IMR-90 (cell line): ENCODE data around the gene SPRR4.

Source experiments
- FOS ChIP-seq: fragments of 150-350 bp; IDR thresholded peaks from 2 replicates; pipeline ENCODE4 v1.6.1; 2016; ENCODE audit warnings: low read depth, low read length
- MAZ ChIP-seq: IDR thresholded peaks from 2 replicates; pipeline ENCODE4 v1.6.1; 2012; ENCODE audit warnings: low read depth, mild to moderate bottlenecking, low read length, improper control_type of control experiment, moderate library complexity, borderline replicate concordance
- MXI1 ChIP-seq: IDR thresholded peaks from 2 replicates; pipeline ENCODE4 v1.6.1; 2012; ENCODE audit warnings: low read depth, mild to moderate bottlenecking, low read length, moderate library complexity, borderline replicate concordance
- POLR2A ChIP-seq: IDR thresholded peaks from 2 replicates; pipeline ENCODE4 v1.6.1; 2012; ENCODE audit warnings: mild to moderate bottlenecking, low read depth, low read length
- RAD21 ChIP-seq: IDR thresholded peaks from 2 replicates; pipeline ENCODE4 v1.6.1; 2012; ENCODE audit warnings: low read length, improper control_type of control experiment
- TF ChIP-seq, protein P1 (sequence below): conservative IDR thresholded peaks from 2 replicates; pipeline ENCODE4 v1.5.1; 2012; ENCODE audit warnings: mild to moderate bottlenecking, low read depth, low read length, improper control_type of control experiment
- TF ChIP-seq, protein P2 (sequence below): fragments of 150-350 bp; IDR thresholded peaks from 2 replicates; pipeline ENCODE4 v1.6.1; 2017; ENCODE audit warnings: mild to moderate bottlenecking, antibody characterized with exemption, low read length, low read depth

DNA sequence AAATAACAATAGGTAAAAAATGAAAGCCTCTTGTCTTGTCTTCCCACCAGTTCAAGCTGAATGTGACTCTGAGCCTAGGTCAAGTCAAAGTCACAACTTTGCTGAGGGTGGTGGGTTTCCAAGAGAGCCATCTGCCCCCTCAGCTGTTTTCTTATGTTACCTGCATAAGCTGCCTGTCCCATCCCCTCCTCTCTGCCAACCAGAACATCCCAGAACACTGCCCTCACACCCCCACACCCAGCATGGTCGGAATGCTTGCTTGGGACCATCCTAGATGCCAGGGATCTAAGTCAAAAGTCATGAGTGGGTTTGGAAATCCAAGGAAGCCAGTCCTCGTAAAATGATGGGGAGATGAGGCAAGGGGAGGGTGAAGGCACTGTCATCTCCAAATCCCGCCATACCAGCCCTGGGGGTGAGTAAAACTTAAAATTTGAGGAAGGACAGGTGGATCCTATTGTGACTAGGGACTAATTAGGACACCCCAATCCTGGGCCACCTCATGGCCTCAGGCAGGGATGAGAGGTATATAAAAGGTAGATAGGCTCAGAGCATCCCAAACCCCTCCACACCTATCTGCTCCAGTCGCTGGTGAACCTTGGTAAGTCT, 23.7 kb upstream of the SPRR4 start, which contains the start of gene SPRR5:
- TF ChIP-seq, protein P1, sequence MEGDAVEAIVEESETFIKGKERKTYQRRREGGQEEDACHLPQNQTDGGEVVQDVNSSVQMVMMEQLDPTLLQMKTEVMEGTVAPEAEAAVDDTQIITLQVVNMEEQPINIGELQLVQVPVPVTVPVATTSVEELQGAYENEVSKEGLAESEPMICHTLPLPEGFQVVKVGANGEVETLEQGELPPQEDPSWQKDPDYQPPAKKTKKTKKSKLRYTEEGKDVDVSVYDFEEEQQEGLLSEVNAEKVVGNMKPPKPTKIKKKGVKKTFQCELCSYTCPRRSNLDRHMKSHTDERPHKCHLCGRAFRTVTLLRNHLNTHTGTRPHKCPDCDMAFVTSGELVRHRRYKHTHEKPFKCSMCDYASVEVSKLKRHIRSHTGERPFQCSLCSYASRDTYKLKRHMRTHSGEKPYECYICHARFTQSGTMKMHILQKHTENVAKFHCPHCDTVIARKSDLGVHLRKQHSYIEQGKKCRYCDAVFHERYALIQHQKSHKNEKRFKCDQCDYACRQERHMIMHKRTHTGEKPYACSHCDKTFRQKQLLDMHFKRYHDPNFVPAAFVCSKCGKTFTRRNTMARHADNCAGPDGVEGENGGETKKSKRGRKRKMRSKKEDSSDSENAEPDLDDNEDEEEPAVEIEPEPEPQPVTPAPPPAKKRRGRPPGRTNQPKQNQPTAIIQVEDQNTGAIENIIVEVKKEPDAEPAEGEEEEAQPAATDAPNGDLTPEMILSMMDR = no peak
- TF ChIP-seq, protein P2, sequence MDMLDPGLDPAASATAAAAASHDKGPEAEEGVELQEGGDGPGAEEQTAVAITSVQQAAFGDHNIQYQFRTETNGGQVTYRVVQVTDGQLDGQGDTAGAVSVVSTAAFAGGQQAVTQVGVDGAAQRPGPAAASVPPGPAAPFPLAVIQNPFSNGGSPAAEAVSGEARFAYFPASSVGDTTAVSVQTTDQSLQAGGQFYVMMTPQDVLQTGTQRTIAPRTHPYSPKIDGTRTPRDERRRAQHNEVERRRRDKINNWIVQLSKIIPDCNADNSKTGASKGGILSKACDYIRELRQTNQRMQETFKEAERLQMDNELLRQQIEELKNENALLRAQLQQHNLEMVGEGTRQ = no peak
- no peak for TF ChIP-seq POLR2A
- TF ChIP-seq FOS = no peak
- no peak for TF ChIP-seq MXI1
- TF ChIP-seq MAZ = no peak
- no peak for TF ChIP-seq RAD21
